ENCODE results near the gene AQP1.

AQP1 gene

DNA sequence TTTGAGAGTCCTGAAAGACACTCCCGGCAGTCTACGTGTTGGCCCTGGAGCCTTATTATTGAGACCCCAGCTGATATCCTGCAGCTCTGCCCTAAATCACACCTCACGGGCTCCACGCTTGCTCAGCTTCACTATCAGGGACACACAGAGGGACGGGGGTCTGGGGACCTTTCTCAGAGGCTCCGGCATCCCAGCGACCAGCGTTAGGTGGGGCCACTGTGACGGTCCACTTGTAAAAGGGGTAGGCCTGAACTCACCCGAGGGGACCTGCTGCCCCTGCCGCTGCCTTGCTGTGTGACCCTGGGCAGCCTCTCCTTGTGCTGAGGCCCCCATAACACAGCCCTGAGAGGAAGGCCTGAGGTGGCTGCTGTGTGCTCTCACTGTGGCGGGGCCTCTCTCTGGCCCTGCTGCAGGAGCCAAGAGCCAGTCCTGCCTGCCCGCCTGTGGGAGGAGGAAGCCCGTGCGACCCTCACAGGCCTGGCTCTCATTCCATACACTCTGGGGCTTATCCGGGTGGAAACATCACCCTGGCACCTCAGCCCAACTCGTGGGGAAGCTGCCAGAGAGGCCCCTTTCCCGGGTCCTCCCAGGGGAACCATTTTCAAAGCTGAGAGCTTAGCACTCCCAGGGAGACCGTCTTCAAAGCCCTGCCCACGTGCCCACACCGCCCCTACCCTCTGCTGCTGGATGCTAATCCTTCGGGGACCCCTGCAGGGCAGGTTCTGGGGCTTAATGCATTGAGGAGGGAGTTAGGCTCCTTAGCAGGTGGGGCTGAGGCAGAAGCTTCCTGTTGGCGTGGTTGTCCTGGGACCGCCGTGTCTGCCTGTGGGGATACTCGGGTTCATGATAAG, 21.7 kb downstream of the AQP1 start:
- no peaks in the 10 kb centered on the region for H3K79me1 ChIP-seq (ENCODE audit: low read depth, low read length)
- H3K27me3 ChIP-seq (ENCODE audit: control insufficient read depth in 3 of 3, insufficient read depth in 3 of 3, low read depth in 1 of 3, low read length in 3 of 3) = peaks cover 0 to 14% (median 0%) of the 10 kb centered on the region in 3 experiments
- H2BK120ac ChIP-seq (ENCODE audit: low read depth, low read length) = no peak overlapping the region
- peak overlapping the region; percentile 37 for H2AFZ ChIP-seq (ENCODE audit: low read length)
- H3K9ac ChIP-seq (ENCODE audit: low read depth, low read length, poor library complexity) = no peak overlapping the region
- no peak overlapping the region for H3K14ac ChIP-seq (ENCODE audit: low read length)
- peak overlapping the region; percentile 70 for H4K8ac ChIP-seq (ENCODE audit: low read depth, low read length)
- peak overlapping the region; percentile 38 for H2BK15ac ChIP-seq (ENCODE audit: low read length)
- no peaks in the 10 kb centered on the region for H3K9me3 ChIP-seq (replicated peaks in 1 of 2; ENCODE audit: control insufficient read depth in 2 of 2, insufficient read depth in 1 of 2, low read depth in 1 of 2, low read length in 2 of 2)
- no peak overlapping the region for H3K23ac ChIP-seq (ENCODE audit: low read depth, low read length, poor library complexity)
- peak overlapping the region; percentile 43 for H2BK5ac ChIP-seq (ENCODE audit: low read length)
- no peaks in the 10 kb centered on the region for H3K36me3 ChIP-seq (replicated peaks in 1 of 2; ENCODE audit: control insufficient read depth in 2 of 2, insufficient read depth in 2 of 2, low read length in 2 of 2)
- no peak overlapping the region for H3K4me3 ChIP-seq (ENCODE audit: low read length in 2 of 2)
- H2AK5ac ChIP-seq (ENCODE audit: low read depth, low read length) = peak overlapping the region; percentile 69
- H3K27ac ChIP-seq (replicated peaks; ENCODE audit: low read length) = no peak overlapping the region
- peaks cover 0 to 11% of the 10 kb centered on the region in 2 donors for H3K4me1 ChIP-seq (ENCODE audit: control insufficient read depth in 2 of 2, insufficient read depth in 1 of 2, low read depth in 1 of 2, low read length in 2 of 2)
- H3K4ac ChIP-seq (ENCODE audit: low read length) = no peak overlapping the region
- peak overlapping the region; percentile 82 for H4K91ac ChIP-seq (ENCODE audit: low read depth, low read length, poor library complexity)
- no peak overlapping the region for H2BK12ac ChIP-seq (ENCODE audit: low read length)
- WGBS, 2 donors (ENCODE audit: extremely low coverage in 2 of 2, insufficient read length in 2 of 2, insufficient replicate concordance in 1 of 2) = no CpG with 5 or more reads among the region's 26 CpGs
- H3K4me2 ChIP-seq (ENCODE audit: insufficient read depth, low read length, poor library complexity, severe bottlenecking) = no peak overlapping the region
- H3K18ac ChIP-seq (ENCODE audit: low read length) = peak overlapping the region; percentile 67
- no peak for DNase-seq (ENCODE audit: low spot score)

DNA sequence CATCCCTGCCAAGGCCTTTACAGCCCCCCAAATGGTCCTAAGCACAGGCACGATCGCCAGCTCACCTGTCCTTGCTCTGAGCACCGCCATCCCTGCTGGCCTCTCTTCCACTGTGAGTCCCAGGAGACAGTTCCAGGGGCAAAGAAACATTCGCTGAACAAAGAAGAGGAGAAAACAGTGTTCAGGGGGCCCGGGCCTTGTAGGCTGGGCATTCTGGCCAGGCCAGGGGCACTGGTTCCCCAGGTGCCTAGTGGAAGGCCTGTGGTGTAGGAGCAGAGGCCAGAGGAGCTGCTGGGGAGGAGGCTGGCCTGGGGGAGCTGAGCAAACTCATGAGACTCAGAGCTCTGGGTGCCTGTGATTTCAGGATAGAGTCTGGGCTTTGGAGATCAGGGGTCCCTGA, 22.6 kb downstream of the AQP1 start:
- no peaks in the 10 kb centered on the region for H3K9me3 ChIP-seq (replicated peaks in 1 of 2; ENCODE audit: control insufficient read depth in 2 of 2, insufficient read depth in 1 of 2, low read depth in 1 of 2, low read length in 2 of 2)
- no peak for DNase-seq (ENCODE audit: low spot score)
- H2BK120ac ChIP-seq (ENCODE audit: low read depth, low read length) = no peak overlapping the region
- H3K79me1 ChIP-seq (ENCODE audit: low read depth, low read length) = no peaks in the 10 kb centered on the region
- H2BK15ac ChIP-seq (ENCODE audit: low read length) = peak overlapping the region; percentile 6
- no peak overlapping the region for H3K14ac ChIP-seq (ENCODE audit: low read length)
- no peak overlapping the region for H3K4me3 ChIP-seq (ENCODE audit: low read length in 2 of 2)
- H2BK5ac ChIP-seq (ENCODE audit: low read length) = no peak overlapping the region
- no peak overlapping the region for H2AK5ac ChIP-seq (ENCODE audit: low read depth, low read length)
- H3K36me3 ChIP-seq (replicated peaks in 1 of 2; ENCODE audit: control insufficient read depth in 2 of 2, insufficient read depth in 2 of 2, low read length in 2 of 2) = no peaks in the 10 kb centered on the region
- peak overlapping the region; percentile 41 for H3K18ac ChIP-seq (ENCODE audit: low read length)
- no peak overlapping the region for H2BK12ac ChIP-seq (ENCODE audit: low read length)
- H2AFZ ChIP-seq (ENCODE audit: low read length) = no peak overlapping the region
- H4K8ac ChIP-seq (ENCODE audit: low read depth, low read length) = no peak overlapping the region
- no CpG with 5 or more reads among the region's 5 CpGs for WGBS, 2 donors (ENCODE audit: extremely low coverage in 2 of 2, insufficient read length in 2 of 2, insufficient replicate concordance in 1 of 2)
- no peak overlapping the region for H3K23ac ChIP-seq (ENCODE audit: low read depth, low read length, poor library complexity)
- H3K4ac ChIP-seq (ENCODE audit: low read length) = no peak overlapping the region
- no peak overlapping the region for H3K9ac ChIP-seq (ENCODE audit: low read depth, low read length, poor library complexity)
- H3K27me3 ChIP-seq (ENCODE audit: control insufficient read depth in 3 of 3, insufficient read depth in 3 of 3, low read depth in 1 of 3, low read length in 3 of 3) = peaks cover 0 to 14% (median 0%) of the 10 kb centered on the region in 3 experiments
- peaks cover 0 to 11% of the 10 kb centered on the region in 2 donors for H3K4me1 ChIP-seq (ENCODE audit: control insufficient read depth in 2 of 2, insufficient read depth in 1 of 2, low read depth in 1 of 2, low read length in 2 of 2)
- H4K91ac ChIP-seq (ENCODE audit: low read depth, low read length, poor library complexity) = no peak overlapping the region
- no peak overlapping the region for H3K4me2 ChIP-seq (ENCODE audit: insufficient read depth, low read length, poor library complexity, severe bottlenecking)
- H3K27ac ChIP-seq (replicated peaks; ENCODE audit: low read length) = no peak overlapping the region

DNA sequence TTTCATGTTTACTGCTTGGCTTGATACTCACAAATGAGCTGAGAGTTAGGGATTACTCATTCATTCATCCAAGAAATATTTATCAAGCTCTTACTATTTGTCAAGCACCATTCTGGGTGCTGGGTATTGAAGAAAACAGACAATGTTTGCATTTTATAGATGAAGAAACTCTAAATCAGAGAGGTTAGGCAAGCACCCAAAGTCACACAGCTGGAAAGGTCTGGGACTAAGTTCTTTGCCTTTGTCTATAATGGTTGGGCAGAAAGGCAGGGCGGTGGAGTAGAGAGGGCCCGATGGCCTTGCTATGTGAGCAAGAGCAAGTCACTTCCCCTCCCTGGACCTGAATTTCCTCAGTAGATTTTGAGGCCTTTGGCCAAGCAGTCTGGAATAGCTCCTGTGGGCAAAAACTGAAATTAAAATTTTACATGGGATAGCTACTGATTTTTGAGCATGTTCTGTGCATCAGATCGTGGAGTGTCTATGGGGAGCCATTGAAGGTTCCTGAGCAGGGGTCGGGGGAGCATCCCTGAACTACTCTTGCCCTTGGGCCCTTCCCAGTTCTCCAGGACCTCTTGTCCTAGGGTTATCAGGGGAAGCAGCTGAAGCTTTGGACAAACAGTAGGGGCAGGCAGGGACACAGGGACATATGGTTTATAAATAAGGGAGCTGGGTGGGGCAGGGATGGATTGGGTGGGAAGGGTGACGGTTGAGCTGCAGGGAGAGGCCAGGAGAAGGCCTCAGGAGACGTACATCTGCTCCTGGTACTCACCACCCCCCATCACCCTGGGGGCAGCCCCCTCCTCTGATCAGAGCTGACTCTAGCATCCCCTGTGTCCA, 23.3 kb downstream of the AQP1 start:
- no peak overlapping the region for H3K9ac ChIP-seq (ENCODE audit: low read depth, low read length, poor library complexity)
- H3K4ac ChIP-seq (ENCODE audit: low read length) = no peak overlapping the region
- H2BK5ac ChIP-seq (ENCODE audit: low read length) = no peak overlapping the region
- H3K4me3 ChIP-seq (ENCODE audit: low read length in 2 of 2) = no peak overlapping the region
- H4K91ac ChIP-seq (ENCODE audit: low read depth, low read length, poor library complexity) = no peak overlapping the region
- no peak overlapping the region for H2AFZ ChIP-seq (ENCODE audit: low read length)
- no peak overlapping the region for H3K14ac ChIP-seq (ENCODE audit: low read length)
- H2AK5ac ChIP-seq (ENCODE audit: low read depth, low read length) = no peak overlapping the region
- no peaks in the 10 kb centered on the region for H3K9me3 ChIP-seq (replicated peaks in 1 of 2; ENCODE audit: control insufficient read depth in 2 of 2, insufficient read depth in 1 of 2, low read depth in 1 of 2, low read length in 2 of 2)
- no peak for DNase-seq (ENCODE audit: low spot score)
- no peak overlapping the region for H2BK12ac ChIP-seq (ENCODE audit: low read length)
- no peak overlapping the region for H2BK15ac ChIP-seq (ENCODE audit: low read length)
- H3K23ac ChIP-seq (ENCODE audit: low read depth, low read length, poor library complexity) = no peak overlapping the region
- H3K79me1 ChIP-seq (ENCODE audit: low read depth, low read length) = no peaks in the 10 kb centered on the region
- peaks cover 0 to 11% of the 10 kb centered on the region in 2 donors for H3K4me1 ChIP-seq (ENCODE audit: control insufficient read depth in 2 of 2, insufficient read depth in 1 of 2, low read depth in 1 of 2, low read length in 2 of 2)
- H4K8ac ChIP-seq (ENCODE audit: low read depth, low read length) = no peak overlapping the region
- H3K4me2 ChIP-seq (ENCODE audit: insufficient read depth, low read length, poor library complexity, severe bottlenecking) = no peak overlapping the region
- WGBS, 2 donors (ENCODE audit: extremely low coverage in 2 of 2, insufficient read length in 2 of 2, insufficient replicate concordance in 1 of 2) = no CpG with 5 or more reads among the region's 6 CpGs
- peaks cover 0 to 11% (median 0%) of the 10 kb centered on the region in 3 experiments for H3K27me3 ChIP-seq (ENCODE audit: control insufficient read depth in 3 of 3, insufficient read depth in 3 of 3, low read depth in 1 of 3, low read length in 3 of 3)
- no peak overlapping the region for H2BK120ac ChIP-seq (ENCODE audit: low read depth, low read length)
- no peak overlapping the region for H3K27ac ChIP-seq (replicated peaks; ENCODE audit: low read length)
- no peaks in the 10 kb centered on the region for H3K36me3 ChIP-seq (replicated peaks in 1 of 2; ENCODE audit: control insufficient read depth in 2 of 2, insufficient read depth in 2 of 2, low read length in 2 of 2)
- H3K18ac ChIP-seq (ENCODE audit: low read length) = peak overlapping the region; percentile 46

DNA sequence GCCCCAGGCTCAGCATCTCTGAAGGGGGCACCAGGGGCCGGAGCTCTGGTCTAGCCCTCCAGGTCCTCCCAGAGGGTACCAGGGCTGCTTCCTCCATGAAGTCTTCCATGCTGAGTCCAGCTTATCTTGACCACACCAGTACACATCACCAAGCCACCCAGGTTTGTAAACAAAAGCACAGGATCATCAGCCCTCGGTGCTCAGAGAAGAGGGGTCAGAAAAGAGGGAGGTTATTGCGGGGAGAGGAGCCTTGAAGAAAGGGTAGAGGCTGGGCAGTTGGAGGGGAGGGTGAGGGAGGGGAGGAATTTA, 23.9 kb downstream of the AQP1 start:
- Histone ChIP-seq H3K4me3 (ENCODE audit: low read length in 2 of 2) (no peak overlapping the region), H4K8ac (ENCODE audit: low read depth, low read length) (no peak overlapping the region), H3K9ac (ENCODE audit: low read depth, low read length, poor library complexity) (no peak overlapping the region), H3K4me2 (ENCODE audit: insufficient read depth, low read length, poor library complexity, severe bottlenecking) (no peak overlapping the region), H3K9me3 (replicated peaks in 1 of 2; ENCODE audit: control insufficient read depth in 2 of 2, insufficient read depth in 1 of 2, low read depth in 1 of 2, low read length in 2 of 2) (no peaks in the 10 kb centered on the region), H3K14ac (ENCODE audit: low read length) (no peak overlapping the region), H2BK15ac (ENCODE audit: low read length) (no peak overlapping the region), H3K36me3 (replicated peaks in 1 of 2; ENCODE audit: control insufficient read depth in 2 of 2, insufficient read depth in 2 of 2, low read length in 2 of 2) (no peaks in the 10 kb centered on the region), H2AFZ (ENCODE audit: low read length) (no peak overlapping the region), H3K27ac (replicated peaks; ENCODE audit: low read length) (no peak overlapping the region), H2BK5ac (ENCODE audit: low read length) (no peak overlapping the region), H2AK5ac (ENCODE audit: low read depth, low read length) (no peak overlapping the region), H3K4me1 (ENCODE audit: control insufficient read depth in 2 of 2, insufficient read depth in 1 of 2, low read depth in 1 of 2, low read length in 2 of 2) (peaks cover 0 to 11% of the 10 kb centered on the region in 2 donors), H4K91ac (ENCODE audit: low read depth, low read length, poor library complexity) (no peak overlapping the region), H2BK12ac (ENCODE audit: low read length) (no peak overlapping the region), H3K18ac (ENCODE audit: low read length) (peak overlapping the region; percentile 46), H3K79me1 (ENCODE audit: low read depth, low read length) (no peaks in the 10 kb centered on the region), H3K23ac (ENCODE audit: low read depth, low read length, poor library complexity) (no peak overlapping the region), H2BK120ac (ENCODE audit: low read depth, low read length) (no peak overlapping the region), H3K27me3 (ENCODE audit: control insufficient read depth in 3 of 3, insufficient read depth in 3 of 3, low read depth in 1 of 3, low read length in 3 of 3) (peaks cover 0 to 11% (median 0%) of the 10 kb centered on the region in 3 experiments), H3K4ac (ENCODE audit: low read length) (no peak overlapping the region)
- WGBS, 2 donors (ENCODE audit: extremely low coverage in 2 of 2, insufficient read length in 2 of 2, insufficient replicate concordance in 1 of 2) = no CpG with 5 or more reads among the region's 3 CpGs
- DNase-seq (ENCODE audit: low spot score) = no peak

All from neuronal stem cell (in vitro differentiated cells).